Measurements from ENCODE around the gene DDR2. TPM values are rescaled to one million over a fixed set of nuclear protein-coding genes. Genes with fewer than 3 reads are reported as not detected.

Gene DDR2
- polyA plus RNA-seq, 3 donors from 2014 or later: 0.02 to 0.12 TPM; not detected in 1

GRCh38 chr1:162688521-162688920 is 56.3 kb downstream of the DDR2 start:
- no peak for DNase-seq
- H3K9me3 Mint-ChIP-seq: no peaks in the 10 kb centered on the region
- H3K27ac Mint-ChIP-seq: no peak overlapping the region
- no peaks in the 10 kb centered on the region for H3K4me1 Mint-ChIP-seq
- no peak overlapping the region for H3K4me3 Mint-ChIP-seq
- peaks cover 0 to 4% (median 2%) of the 10 kb centered on the region in 3 donors for H3K27me3 Mint-ChIP-seq (ENCODE audit: low read depth in 3 of 3)
- H3K36me3 Mint-ChIP-seq: no peaks in the 10 kb centered on the region

GRCh38 chr1:162688931-162689330 is 56.7 kb downstream of the DDR2 start:
- Mint-ChIP-seq H3K27me3 (ENCODE audit: low read depth in 3 of 3) (peaks cover 0 to 4% (median 2%) of the 10 kb centered on the region in 3 donors), H3K27ac (no peak overlapping the region), H3K9me3 (no peaks in the 10 kb centered on the region), H3K4me3 (no peak overlapping the region), H3K36me3 (no peaks in the 10 kb centered on the region), H3K4me1 (no peaks in the 10 kb centered on the region)
- no peak for DNase-seq

GRCh38 chr1:162689745-162690671 is 57.7 kb downstream of the DDR2 start:
- H3K36me3 Mint-ChIP-seq: no peaks in the 10 kb centered on the region
- H3K4me3 Mint-ChIP-seq: no peak overlapping the region
- DNase-seq: no peak
- no peaks in the 10 kb centered on the region for H3K9me3 Mint-ChIP-seq
- peaks cover 0 to 4% (median 4%) of the 10 kb centered on the region in 3 donors for H3K27me3 Mint-ChIP-seq (ENCODE audit: low read depth in 3 of 3)
- no peaks in the 10 kb centered on the region for H3K4me1 Mint-ChIP-seq
- H3K27ac Mint-ChIP-seq: no peak overlapping the region

GRCh38 chr1:162690672-162691434 is 58.6 kb downstream of the DDR2 start:
- Mint-ChIP-seq H3K9me3 (no peaks in the 10 kb centered on the region), H3K36me3 (no peaks in the 10 kb centered on the region), H3K4me3 (no peak overlapping the region), H3K4me1 (no peaks in the 10 kb centered on the region), H3K27me3 (ENCODE audit: low read depth in 3 of 3) (peaks cover 0 to 4% (median 4%) of the 10 kb centered on the region in 3 donors), H3K27ac (no peak overlapping the region)
- DNase-seq: no peak

- Mint-ChIP-seq H3K36me3 (no peaks in the 10 kb centered on the region), H3K4me3 (no peak overlapping the region), H3K27me3 (ENCODE audit: low read depth in 3 of 3) (peaks cover 3 to 4% (median 4%) of the 10 kb centered on the region in 3 donors), H3K9me3 (no peaks in the 10 kb centered on the region), H3K27ac (no peak overlapping the region), H3K4me1 (no peaks in the 10 kb centered on the region)
- DNase-seq: no peak
These were observed 59.8 kb downstream of the DDR2 start for GRCh38 chr1:162691999-162692575.

GRCh38 chr1:162694911-162695310 is 62.6 kb downstream of the DDR2 start:
- no peak for DNase-seq
- Mint-ChIP-seq H3K4me1 (no peaks in the 10 kb centered on the region), H3K27me3 (ENCODE audit: low read depth in 3 of 3) (peaks cover 3 to 8% (median 4%) of the 10 kb centered on the region in 3 donors), H3K9me3 (no peaks in the 10 kb centered on the region), H3K4me3 (no peak overlapping the region), H3K27ac (no peak overlapping the region), H3K36me3 (no peaks in the 10 kb centered on the region)

- Mint-ChIP-seq H3K27ac (no peak overlapping the region), H3K4me1 (no peaks in the 10 kb centered on the region), H3K9me3 (no peaks in the 10 kb centered on the region), H3K4me3 (no peak overlapping the region), H3K36me3 (no peaks in the 10 kb centered on the region), H3K27me3 (ENCODE audit: low read depth in 3 of 3) (peaks cover 0 to 8% (median 4%) of the 10 kb centered on the region in 3 donors)
- no peak for DNase-seq
These were observed 63.4 kb downstream of the DDR2 start for GRCh38 chr1:162695687-162696086.

GRCh38 chr1:162696286-162696862 is 64.1 kb downstream of the DDR2 start:
- Mint-ChIP-seq H3K4me3 (no peak overlapping the region), H3K27me3 (ENCODE audit: low read depth in 3 of 3) (peaks cover 0 to 8% (median 4%) of the 10 kb centered on the region in 3 donors), H3K9me3 (no peaks in the 10 kb centered on the region), H3K4me1 (no peaks in the 10 kb centered on the region), H3K27ac (no peak overlapping the region), H3K36me3 (no peaks in the 10 kb centered on the region)
- DNase-seq: no peak

GRCh38 chr1:162697140-162697895 is 65.1 kb downstream of the DDR2 start:
- Mint-ChIP-seq H3K4me3 (no peak overlapping the region), H3K27ac (no peak overlapping the region), H3K36me3 (no peaks in the 10 kb centered on the region), H3K9me3 (no peaks in the 10 kb centered on the region), H3K4me1 (no peaks in the 10 kb centered on the region), H3K27me3 (ENCODE audit: low read depth in 3 of 3) (peaks cover 0 to 8% (median 4%) of the 10 kb centered on the region in 3 donors)
- no peak for DNase-seq

GRCh38 chr1:162699366-162699765 is 67.1 kb downstream of the DDR2 start:
- no peak overlapping the region for H3K4me3 Mint-ChIP-seq
- H3K9me3 Mint-ChIP-seq: no peaks in the 10 kb centered on the region
- H3K27ac Mint-ChIP-seq: no peak overlapping the region
- no peak for DNase-seq
- peaks cover 0 to 8% (median 3%) of the 10 kb centered on the region in 3 donors for H3K27me3 Mint-ChIP-seq (ENCODE audit: low read depth in 3 of 3)
- no peaks in the 10 kb centered on the region for H3K36me3 Mint-ChIP-seq
- no peaks in the 10 kb centered on the region for H3K4me1 Mint-ChIP-seq

- Mint-ChIP-seq H3K9me3 (no peaks in the 10 kb centered on the region), H3K36me3 (no peaks in the 10 kb centered on the region), H3K4me3 (no peak overlapping the region), H3K27ac (no peak overlapping the region), H3K4me1 (no peaks in the 10 kb centered on the region), H3K27me3 (ENCODE audit: low read depth in 3 of 3) (peaks cover 0 to 8% (median 2%) of the 10 kb centered on the region in 3 donors)
- DNase-seq: no peak
These were observed 67.9 kb downstream of the DDR2 start for GRCh38 chr1:162700131-162700530.

GRCh38 chr1:162701286-162701685 is 69.0 kb downstream of the DDR2 start:
- Mint-ChIP-seq H3K36me3 (no peaks in the 10 kb centered on the region), H3K4me3 (no peak overlapping the region), H3K27ac (no peak overlapping the region), H3K27me3 (ENCODE audit: low read depth in 3 of 3) (peaks cover 0 to 8% (median 2%) of the 10 kb centered on the region in 3 donors), H3K4me1 (no peaks in the 10 kb centered on the region), H3K9me3 (no peaks in the 10 kb centered on the region)
- DNase-seq: no peak

GRCh38 chr1:162702628-162703027 is 70.4 kb downstream of the DDR2 start:
- H3K36me3 Mint-ChIP-seq: peaks cover 0 to 3% (median 0%) of the 10 kb centered on the region in 3 donors
- no peak overlapping the region for H3K27ac Mint-ChIP-seq
- no peaks in the 10 kb centered on the region for H3K4me1 Mint-ChIP-seq

More at GRCh38 chr1:162702628-162703027, 70.4 kb downstream of the DDR2 start:
- Mint-ChIP-seq H3K27me3 (ENCODE audit: low read depth in 3 of 3) (peaks cover 0 to 4% (median 2%) of the 10 kb centered on the region in 3 donors), H3K4me3 (no peak overlapping the region), H3K9me3 (no peaks in the 10 kb centered on the region)
- no peak for DNase-seq
